GM18526 (cell line): Measurements from ENCODE around the gene FLNA.

Experiments
- POLR2A ChIP-seq: IDR thresholded peaks from 3 replicates; pipeline ENCODE4 v1.6.1; 2011; ENCODE audit not compliant: insufficient read length; ENCODE audit errors: extremely low read depth

FLNA gene

GRCh38 chrX:154332561-154332960, 41.9 kb downstream of the FLNA start:
- TF ChIP-seq POLR2A = no peak

GRCh38 chrX:154329294-154329693, 45.1 kb downstream of the FLNA start:
- no peak for TF ChIP-seq POLR2A

GRCh38 chrX:154328646-154329045, 45.8 kb downstream of the FLNA start:
- TF ChIP-seq POLR2A = no peak

GRCh38 chrX:154327038-154327820, 47.2 kb downstream of the FLNA start:
- no peak for TF ChIP-seq POLR2A

DNA sequence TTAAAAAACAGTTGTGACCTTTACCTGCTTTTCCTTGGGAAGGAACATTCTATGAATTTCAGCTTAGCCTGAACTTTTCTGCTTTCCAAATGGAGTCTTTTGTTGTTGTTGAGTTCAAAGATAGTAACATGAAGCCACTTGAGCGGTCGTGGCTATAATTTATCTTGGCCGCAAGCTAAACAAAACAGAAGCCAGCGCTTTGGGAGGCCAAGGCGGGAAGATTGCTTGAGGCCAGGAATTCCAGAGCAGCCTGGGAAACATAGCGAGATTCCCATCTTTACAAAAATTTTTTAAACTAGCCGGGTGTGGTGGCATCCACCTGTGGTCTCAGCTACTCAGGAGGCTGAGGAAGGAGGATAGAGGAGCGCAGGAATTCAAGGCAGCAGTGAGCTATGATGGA, 48.9 kb downstream of the FLNA start:
- TF ChIP-seq POLR2A = no peak

- TF ChIP-seq POLR2A = no peak
These were observed 50.9 kb downstream of the FLNA start for GRCh38 chrX:154323537-154323936.

DNA sequence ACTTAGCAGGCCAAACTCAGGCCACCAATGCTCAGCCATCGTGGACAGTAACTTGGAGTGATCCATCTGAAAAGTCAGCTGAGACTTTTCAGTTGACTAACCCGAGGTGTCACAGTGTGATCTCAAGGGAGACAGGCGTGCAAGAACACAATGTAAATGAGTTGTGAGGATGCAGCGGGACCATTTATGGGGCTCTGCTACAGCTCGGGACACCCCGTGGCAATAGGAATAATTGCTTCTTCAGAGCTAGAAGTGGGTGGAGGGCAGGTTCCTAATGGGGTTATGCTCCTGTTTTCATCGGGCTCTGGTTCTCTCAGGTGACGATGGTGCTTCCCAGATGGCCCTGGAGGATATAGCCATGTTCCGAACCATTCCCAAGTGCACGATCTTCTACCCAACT, 51.5 kb downstream of the FLNA start:
- no peak for TF ChIP-seq POLR2A

DNA sequence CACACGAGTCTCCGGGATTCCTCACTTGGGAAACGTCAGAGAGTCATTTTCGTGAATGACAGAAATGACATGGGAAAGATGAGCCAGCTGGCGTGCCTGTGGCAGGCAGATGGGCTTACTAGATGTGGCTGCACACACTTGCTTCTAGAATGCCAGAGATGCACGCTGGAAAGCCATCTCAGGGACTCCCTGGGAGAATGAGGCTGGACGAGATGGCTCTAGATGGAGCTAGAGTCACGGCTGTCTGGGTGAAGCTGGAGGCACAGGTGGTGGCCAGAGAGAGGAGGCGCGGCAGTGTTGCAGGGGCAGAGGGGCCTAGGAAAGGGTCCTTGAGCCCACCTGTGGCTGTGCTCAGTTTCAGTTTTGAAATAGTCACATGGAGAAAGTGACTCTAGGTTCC, 52.8 kb downstream of the FLNA start:
- no peak for TF ChIP-seq POLR2A

DNA sequence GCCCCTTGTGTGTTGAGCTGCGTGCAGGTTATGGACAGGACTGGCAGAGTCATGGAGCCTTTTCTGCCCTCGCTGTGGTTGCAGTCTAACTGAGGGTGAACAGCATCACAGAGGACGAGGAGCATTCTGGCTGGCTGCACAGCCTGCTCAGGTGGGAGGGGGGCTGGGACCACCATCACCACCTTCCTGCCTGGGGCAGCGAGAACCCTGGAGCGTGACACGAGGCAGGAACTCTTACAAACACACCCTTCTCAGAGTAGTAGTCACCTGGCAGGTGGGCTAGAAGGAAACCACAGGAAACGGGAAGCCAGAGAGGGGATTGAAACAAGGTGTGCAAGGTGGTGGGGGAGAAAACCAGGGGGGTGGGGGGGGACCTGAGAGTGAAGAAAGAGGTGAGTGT, 53.3 kb downstream of the FLNA start:
- TF ChIP-seq POLR2A = no peak

DNA sequence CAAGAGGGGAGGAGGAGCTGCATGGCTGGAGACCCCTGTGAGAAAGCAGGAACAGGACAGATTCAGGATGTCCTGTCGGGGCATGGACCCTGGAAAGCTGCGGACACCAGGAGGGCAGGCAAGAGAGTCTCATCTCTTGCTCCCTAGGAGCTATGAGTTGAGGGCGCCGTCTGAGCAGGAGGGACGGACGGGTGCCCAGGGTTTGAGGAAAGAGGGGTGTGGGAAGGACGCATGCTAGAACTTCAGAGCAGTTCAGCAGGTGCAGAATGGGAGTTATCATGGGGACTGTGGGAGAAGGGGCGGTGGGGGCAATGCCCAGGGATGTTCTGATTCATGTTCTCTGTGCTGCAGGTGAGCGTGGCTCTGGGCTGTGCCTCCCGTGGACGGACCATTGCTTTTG, 54.0 kb downstream of the FLNA start:
- TF ChIP-seq POLR2A = no peak

GRCh38 chrX:154317391-154317995, 56.9 kb downstream of the FLNA start:
- no peak for TF ChIP-seq POLR2A

DNA sequence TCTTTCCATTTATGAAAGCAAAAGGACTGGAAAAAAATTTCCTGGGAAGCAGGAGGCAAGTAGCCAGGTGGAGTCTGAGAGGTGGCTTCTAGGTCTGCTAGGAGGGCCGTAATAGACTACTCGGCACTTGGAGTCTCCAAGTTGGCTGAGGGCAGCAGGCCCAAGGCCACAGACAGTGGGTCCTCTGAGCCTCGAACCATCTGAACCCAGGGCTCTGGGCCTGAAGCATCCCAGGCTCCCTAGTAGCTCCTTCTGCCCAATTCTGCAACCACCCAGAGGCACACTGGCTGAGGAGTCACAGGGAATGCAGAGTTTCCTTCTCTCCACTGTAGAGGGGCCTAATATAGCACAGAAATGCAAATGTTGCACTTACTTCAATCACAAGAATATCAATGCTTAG, 59.0 kb downstream of the FLNA start:
- TF ChIP-seq POLR2A = no peak

DNA sequence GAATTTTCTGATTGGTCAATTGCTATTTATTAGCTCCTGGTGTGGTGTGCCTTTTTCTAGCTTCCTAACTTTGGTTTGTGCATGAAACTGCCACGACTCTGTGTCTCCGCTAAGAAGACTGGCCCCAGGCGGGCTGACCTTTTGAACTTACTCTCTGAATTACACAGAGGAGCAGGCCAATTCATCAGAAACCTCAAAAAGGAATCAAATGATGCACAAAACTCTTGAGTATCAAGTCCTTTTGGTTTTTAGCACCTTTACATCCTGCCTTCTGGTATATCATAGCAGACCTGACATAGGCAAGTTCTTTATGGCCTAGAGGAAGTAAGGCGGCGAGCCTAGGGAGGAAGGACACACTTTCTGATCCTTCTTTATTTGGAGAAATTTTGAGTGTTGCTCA, 61.3 kb downstream of the FLNA start:
- TF ChIP-seq POLR2A = no peak

DNA sequence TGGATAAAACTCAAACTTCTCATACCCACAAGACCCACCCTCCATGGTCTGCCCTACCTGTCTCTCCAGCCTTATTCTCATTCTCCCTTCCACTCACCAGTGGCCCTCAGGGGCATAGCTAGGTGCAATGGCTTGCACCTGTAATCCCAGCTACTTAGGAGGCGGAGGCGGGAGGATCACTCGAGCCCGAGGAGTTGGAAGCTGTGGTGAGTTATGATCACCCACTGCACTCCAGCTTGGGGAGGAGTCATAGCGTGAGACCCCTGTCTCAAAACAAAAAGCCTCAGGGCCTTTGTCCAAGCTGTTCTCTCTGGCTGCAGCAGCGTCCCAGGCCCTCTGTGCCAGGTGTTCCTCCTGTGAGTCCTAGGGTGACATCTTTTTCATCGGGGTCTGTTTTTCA, 62.3 kb downstream of the FLNA start:
- TF ChIP-seq POLR2A = no peak

- no peak for TF ChIP-seq POLR2A
These were observed 63.6 kb downstream of the FLNA start for GRCh38 chrX:154310616-154311536.
